GM12878 (cell line): ENCODE data around the gene KRTAP17-1. TPM values are rescaled to one million over a fixed set of nuclear protein-coding genes. Genes with fewer than 3 reads are reported as not detected.
"Not testable (repeated sequence)": the region's sequence is repeated elsewhere in the genome, so short reads cannot be mapped to it uniquely, and the experiment has no call there.

ENCODE experiments used
- ATAC-seq: fragments of 200-7000 bp; cut with Tn5 transposase; 3 replicates; pipeline ENCODE4 v1.9.1; 2020; ENCODE audit warnings: mild to moderate bottlenecking, moderate library complexity
- BruUV-seq: library from RNA; stranded (reverse); fragments of 400-500 nt; replicated peaks from 2 replicates; lab custom pipeline; 2021; lab: Mats Ljungman, UMichigan
- CTCF ChIA-PET: fragments of 300-600 bp; sonication (Branson Sonifier 250); formaldehyde crosslinking; extraction: SDS; loops from one replicate; lab custom pipeline; 2021; ENCODE audit warnings: inconsistent platforms; lab: Yijun Ruan, JAX
- POLR2A ChIA-PET: fragments of 350-600 bp; formaldehyde crosslinking; extraction: SDS; loops from one replicate; lab custom pipeline; 2021; ENCODE audit warnings: inconsistent platforms; lab: Charles Lee
- RAD21 ChIA-PET: fragments of 300-600 bp; sonication (Branson Sonifier 250); formaldehyde crosslinking; loops from one replicate; lab custom pipeline; 2023; ENCODE audit warnings: antibody characterized with exemption; ENCODE audit not compliant: unreplicated experiment; lab: Charles Lee
- SMC1A ChIA-PET: fragments of 300-600 bp; sonication (Branson Sonifier 250); formaldehyde crosslinking; loops from one replicate; lab custom pipeline; 2023; ENCODE audit not compliant: unreplicated experiment, uncharacterized antibody; lab: Charles Lee
- DNase-seq: peaks from one replicate; pipeline ENCODE4 v3.0.0-alpha.2; 2011; ENCODE audit warnings: low read depth, low spot score
- FAIRE-seq: peaks from 3 replicates; lab custom pipeline; 2011; peaks lifted over from hg19 to GRCh38; lab: Jason Lieb, UNC
- H2AFZ ChIP-seq: 2 replicates; pipeline ENCODE4 v1.6.0; 2011; ENCODE audit warnings: low read depth, low read length, control low read depth; ENCODE audit not compliant: control insufficient read depth
- H3K27ac ChIP-seq: 2 replicates; pipeline ENCODE4 v1.5.1; 2011; ENCODE audit warnings: control low read depth; ENCODE audit not compliant: control insufficient read depth, insufficient read depth
- H3K27me3 ChIP-seq, 2 experiments: replicated peaks in 1 of 2; 2 replicates each; pipeline versions ENCODE4 v1.6.0 to v1.6.1; 2011; ENCODE audit warnings: low read length in 1 of 2; ENCODE audit not compliant: control insufficient read depth in 2 of 2, insufficient read depth in 2 of 2
- H3K36me3 ChIP-seq, 2 experiments: 2 replicates each; pipeline ENCODE4 v1.5.1; 2011; ENCODE audit warnings: low read length in 1 of 2; ENCODE audit not compliant: control insufficient read depth in 2 of 2, insufficient read depth in 2 of 2
- H3K4me1 ChIP-seq: 2 replicates; pipeline ENCODE4 v1.6.1; 2011; ENCODE audit warnings: mild to moderate bottlenecking, low read length, moderate library complexity, mixed read lengths; ENCODE audit not compliant: control insufficient read depth, insufficient read depth
- H3K4me2 ChIP-seq: 2 replicates; pipeline ENCODE4 v1.6.0; 2011; ENCODE audit warnings: control low read depth; ENCODE audit not compliant: control insufficient read depth, insufficient read depth
- H3K4me3 ChIP-seq: fragments of 200-600 bp; sonication (generic); 2 replicates; pipeline ENCODE4 v1.5.1; 2016
- H3K79me2 ChIP-seq: 2 replicates; pipeline ENCODE4 v1.6.0; 2011; ENCODE audit warnings: low read length; ENCODE audit not compliant: control insufficient read depth, insufficient read depth
- H3K9ac ChIP-seq: 2 replicates; pipeline ENCODE4 v1.8.0; 2011; ENCODE audit warnings: low read length, control low read depth, mixed read lengths; ENCODE audit not compliant: control insufficient read depth, insufficient read depth
- H3K9me3 ChIP-seq: replicated peaks from 3 replicates; pipeline ENCODE4 v1.5.1; 2011; ENCODE audit warnings: mild to moderate bottlenecking, low read length; ENCODE audit not compliant: control insufficient read depth, insufficient read depth
- H4K20me1 ChIP-seq: 2 replicates; pipeline ENCODE4 v1.6.0; 2011; ENCODE audit not compliant: control insufficient read depth, insufficient read depth
- SMARCA5 ChIP-seq: fragments of 450-650 bp; IDR thresholded peaks from 2 replicates; pipeline ENCODE4 v1.6.1; 2017; ENCODE audit warnings: mild to moderate bottlenecking
- WRNIP1 ChIP-seq: IDR thresholded peaks from 2 replicates; pipeline ENCODE4 v1.6.1; 2011; ENCODE audit warnings: low read depth, low read length, improper control_type of control experiment, borderline replicate concordance
- WGBS: methylation state at CpG from one replicate; pipeline ENCODE4 v1.1.6; 2016; ENCODE audit warnings: low lambda C conversion rate; ENCODE audit not compliant: insufficient replicate concordance, insufficient coverage; ENCODE audit errors: missing lambda C conversion rate; 5-methylcytosine and 5-hydroxymethylcytosine counted together
- in situ Hi-C: fragments of 300-500 bp; cut with MboI; formaldehyde crosslinking; loops from 9 replicates; pipeline ENCODE4 v1.14.3; 2018; ENCODE audit warnings: mixed read lengths
- intact Hi-C: fragments of 100-400 bp; cut with micrococcal nuclease; formaldehyde crosslinking; loops from one replicate; pipeline ENCODE4 v1.14.2; 2022; ENCODE audit not compliant: unreplicated experiment
- polyA plus RNA-seq, 11 experiments: library from polyadenylated mRNA; depleted of rRNA in 4 of 11; unstranded in 6 of 11; stranded (reverse) in 5 of 11; fragments of >200 nt; fragmentation: Nextera tagmentation in 4 of 11; fragmentation: Illumina TruSeq in 1 of 11; extraction: Ambion mirVana in 4 of 11; extraction: Trizol in 1 of 11; gene quantifications; 1 replicate in 1 of 11; 2 replicates in 10 of 11; pipeline versions ENCODE4 v1.2.1 to v1.2.3, GENCODE V29; 2011 to 2016; ENCODE audit warnings: inconsistent platforms in 2 of 11, missing spikeins in 2 of 11, low read depth in 1 of 11
- total RNA-seq, 4 experiments: library from RNA; depleted of rRNA in 3 of 4; stranded (reverse); fragments of >200 nt in 3 of 4; fragmentation: Illumina TruSeq in 1 of 4; extraction: Trizol in 1 of 4; gene quantifications; 2 replicates each; pipeline versions ENCODE4 v1.2.1 to v1.2.3, GENCODE V29; 2013 to 2021
- TF ChIP-seq, protein P1 (sequence below): fragments of 450-650 bp; conservative IDR thresholded peaks from 2 replicates; pipeline ENCODE4 v1.6.1; 2017; ENCODE audit warnings: mild to moderate bottlenecking, moderate library complexity

KRTAP17-1 gene
- total and polyA plus RNA-seq, 10 of the 15 experiments (the other 5 are each of a cell fraction or from before 2014, with no cell fraction given): 0.16 to 5.7 (median 0.17) TPM; not detected in 7

DNA sequence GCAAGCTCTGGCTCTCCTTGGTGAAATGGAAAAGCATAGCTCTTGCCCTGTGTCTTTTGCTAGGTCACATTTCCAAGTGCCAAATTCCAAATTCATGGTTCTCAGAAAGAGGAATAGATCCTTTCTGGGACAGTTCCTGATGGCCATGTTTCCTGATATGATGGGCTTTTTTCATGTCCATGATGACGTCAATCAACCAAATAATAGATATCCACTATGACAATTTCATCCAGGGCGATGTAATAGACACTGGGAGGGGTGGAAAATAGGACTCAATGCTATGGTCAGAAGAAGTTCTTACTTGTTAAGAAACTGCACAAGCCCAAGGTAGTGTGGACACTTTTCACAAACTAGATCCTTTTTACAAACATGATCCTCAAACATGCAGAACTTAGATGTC lies 35.7 kb upstream of the KRTAP17-1 start (continued):
- TF ChIP-seq, protein P1, sequence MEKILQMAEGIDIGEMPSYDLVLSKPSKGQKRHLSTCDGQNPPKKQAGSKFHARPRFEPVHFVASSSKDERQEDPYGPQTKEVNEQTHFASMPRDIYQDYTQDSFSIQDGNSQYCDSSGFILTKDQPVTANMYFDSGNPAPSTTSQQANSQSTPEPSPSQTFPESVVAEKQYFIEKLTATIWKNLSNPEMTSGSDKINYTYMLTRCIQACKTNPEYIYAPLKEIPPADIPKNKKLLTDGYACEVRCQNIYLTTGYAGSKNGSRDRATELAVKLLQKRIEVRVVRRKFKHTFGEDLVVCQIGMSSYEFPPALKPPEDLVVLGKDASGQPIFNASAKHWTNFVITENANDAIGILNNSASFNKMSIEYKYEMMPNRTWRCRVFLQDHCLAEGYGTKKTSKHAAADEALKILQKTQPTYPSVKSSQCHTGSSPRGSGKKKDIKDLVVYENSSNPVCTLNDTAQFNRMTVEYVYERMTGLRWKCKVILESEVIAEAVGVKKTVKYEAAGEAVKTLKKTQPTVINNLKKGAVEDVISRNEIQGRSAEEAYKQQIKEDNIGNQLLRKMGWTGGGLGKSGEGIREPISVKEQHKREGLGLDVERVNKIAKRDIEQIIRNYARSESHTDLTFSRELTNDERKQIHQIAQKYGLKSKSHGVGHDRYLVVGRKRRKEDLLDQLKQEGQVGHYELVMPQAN: no peak
- TF ChIP-seq SMARCA5: no peak
- no peak for TF ChIP-seq WRNIP1

DNA sequence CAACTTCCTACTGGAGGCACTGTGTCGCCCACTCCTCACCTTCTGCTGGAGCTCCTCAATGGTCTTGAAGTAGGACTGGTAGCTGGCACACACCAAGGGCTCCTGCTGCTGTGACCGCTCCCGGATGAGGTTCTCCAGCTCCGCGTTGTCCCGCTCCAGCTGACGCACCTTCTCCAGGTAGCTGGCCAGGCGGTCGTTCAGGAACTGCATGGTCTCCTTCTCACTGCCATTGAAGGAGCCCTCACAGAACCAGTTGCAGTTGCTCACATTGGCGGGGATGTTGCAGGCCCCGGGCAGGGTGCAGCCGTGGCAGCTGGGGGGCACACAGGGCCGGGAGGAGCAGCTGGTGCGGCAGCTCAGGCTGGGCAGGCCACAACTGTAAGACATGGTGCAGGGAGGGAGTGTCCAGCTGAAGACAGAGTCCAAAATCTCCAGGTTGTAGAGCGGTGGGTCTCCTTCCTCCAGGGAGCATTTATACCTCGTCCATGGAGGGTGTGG lies 34.9 kb upstream of the KRTAP17-1 start, which contains the start of gene KRT33A:
KRT33A (minus strand) TSS at position 448 of the 498 bp plus-strand sequence; CDS start at position 387, 61 bp downstream.
- H3K36me3 ChIP-seq, H3K4me3 ChIP-seq, H3K4me1 ChIP-seq, H3K9me3 ChIP-seq, FAIRE-seq, in situ Hi-C loops, DNase-seq, CTCF ChIA-PET, H2AFZ ChIP-seq, RAD21 ChIA-PET, H3K27me3 ChIP-seq, BruUV-seq, H3K27ac ChIP-seq, H3K9ac ChIP-seq, H4K20me1 ChIP-seq, ATAC-seq, H3K4me2 ChIP-seq, intact Hi-C loops, POLR2A ChIA-PET, H3K79me2 ChIP-seq: not testable (repeated sequence)
- 42% methylated on average over 16 of the region's 16 CpGs for WGBS
- SMC1A ChIA-PET: interaction anchor here (0.9 to 1.2 kb wide), 2 partner anchors 10 to 21 kb away, joined by 3 read pairs; no protein-coding TSS in a partner anchor
